ENCODE data around the gene ADAMTS17.
"Not testable (repeated sequence)": the region's sequence is repeated elsewhere in the genome, so short reads cannot be mapped to it uniquely, and the experiment has no call there.

Gene ADAMTS17

DNA sequence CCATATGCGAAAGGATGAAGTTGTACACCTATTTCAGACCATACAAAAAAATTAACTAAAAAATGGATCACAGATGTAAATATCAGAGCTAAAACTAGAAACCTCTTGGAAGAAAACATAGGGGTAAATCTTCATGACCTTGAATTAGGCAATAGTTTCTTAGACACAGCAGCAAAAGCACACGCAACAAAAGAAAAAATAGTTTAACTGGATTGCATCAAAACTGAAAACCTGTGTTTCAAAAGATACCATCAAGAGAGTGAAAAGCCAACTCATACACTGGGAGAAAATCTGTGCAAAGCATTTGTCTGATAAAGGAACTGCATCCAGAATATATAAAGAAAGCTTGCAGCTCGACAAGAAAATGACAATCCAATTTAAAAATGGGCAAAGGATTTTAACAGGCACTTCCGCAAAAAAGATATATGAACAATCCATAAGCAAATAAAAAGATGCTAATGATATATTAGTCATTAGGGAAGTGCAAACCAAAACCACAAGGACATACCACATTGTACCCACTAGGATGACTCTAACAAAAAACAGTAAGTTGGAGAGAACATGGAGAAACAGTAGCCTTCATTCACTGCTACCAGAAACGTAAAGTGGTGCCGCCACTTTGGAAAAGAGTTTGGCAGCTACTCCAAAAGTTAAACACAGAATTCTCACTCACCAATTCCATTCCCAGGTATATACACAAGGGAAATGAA is 263.1 kb downstream of the ADAMTS17 start:
- DNase-seq (ENCODE audit: low read depth), result no peak

- DNase-seq (ENCODE audit: low read depth), result no peak
These were observed 266.5 kb downstream of the ADAMTS17 start for GRCh38 chr15:100075229-100075628.

GRCh38 chr15:100073982-100074381 is 267.8 kb downstream of the ADAMTS17 start:
- no peak for DNase-seq (ENCODE audit: low read depth)

DNA sequence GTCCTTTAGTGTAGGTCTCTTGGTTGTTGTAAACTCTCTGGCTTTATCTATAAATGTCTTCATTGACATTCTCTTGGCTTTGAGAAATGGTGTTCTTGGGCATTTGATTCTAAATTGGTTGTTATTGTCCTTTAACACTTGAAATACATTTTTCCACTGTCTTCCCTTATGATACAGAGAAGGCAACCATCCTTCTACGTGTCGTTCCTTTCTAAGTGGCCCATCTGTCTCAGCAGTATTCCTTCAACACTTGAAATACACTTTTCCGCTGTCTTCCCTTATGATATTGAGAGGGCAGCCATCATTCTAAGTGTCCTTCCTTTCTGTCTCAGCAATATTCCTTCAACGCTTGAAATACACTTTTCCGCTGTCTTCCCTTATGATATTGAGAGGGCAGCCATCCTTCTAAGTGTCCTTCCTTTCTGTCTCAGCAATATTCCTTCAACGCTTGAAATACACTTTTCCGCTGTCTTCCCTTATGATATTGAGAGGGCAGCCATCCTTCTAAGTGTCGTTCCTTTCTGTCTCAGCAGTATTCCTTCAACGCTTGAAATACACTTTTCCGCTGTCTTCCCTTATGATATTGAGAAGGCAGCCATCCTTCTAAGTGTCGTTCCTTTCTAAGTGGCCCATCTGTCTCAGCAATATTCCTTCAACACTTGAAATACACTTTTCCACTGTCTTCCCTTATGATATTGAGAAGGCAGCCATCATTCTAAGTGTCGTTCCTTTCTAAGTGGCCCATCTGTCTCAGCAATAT is 275.1 kb downstream of the ADAMTS17 start:
- DNase-seq (ENCODE audit: low read depth), result not testable (repeated sequence)

- no peak for DNase-seq (ENCODE audit: low read depth)
These were observed 279.8 kb downstream of the ADAMTS17 start for GRCh38 chr15:100061944-100062343.

GRCh38 chr15:100060276-100060926 is 281.4 kb downstream of the ADAMTS17 start:
- DNase-seq (ENCODE audit: low read depth), result no peak

DNA sequence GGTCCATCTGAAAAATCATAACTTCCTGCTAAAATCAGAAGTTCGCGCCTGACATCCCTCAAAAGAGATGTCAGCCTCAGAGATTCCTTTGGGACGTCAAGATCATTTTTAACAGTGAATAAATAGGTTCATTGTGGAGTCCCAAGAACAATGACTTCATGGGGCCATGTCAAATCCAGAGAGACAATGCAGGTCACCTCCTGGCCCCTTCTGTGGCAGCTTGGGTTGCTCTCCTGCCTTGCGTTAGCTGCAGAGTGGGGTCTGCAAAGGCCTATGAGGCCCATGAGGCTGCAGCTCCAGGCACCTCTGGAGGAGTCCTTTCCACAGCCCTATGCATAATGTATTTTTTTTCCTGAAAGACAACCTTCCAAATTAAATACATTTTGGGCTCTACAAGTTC is 282.3 kb downstream of the ADAMTS17 start:
- no peak for DNase-seq (ENCODE audit: low read depth)

DNA sequence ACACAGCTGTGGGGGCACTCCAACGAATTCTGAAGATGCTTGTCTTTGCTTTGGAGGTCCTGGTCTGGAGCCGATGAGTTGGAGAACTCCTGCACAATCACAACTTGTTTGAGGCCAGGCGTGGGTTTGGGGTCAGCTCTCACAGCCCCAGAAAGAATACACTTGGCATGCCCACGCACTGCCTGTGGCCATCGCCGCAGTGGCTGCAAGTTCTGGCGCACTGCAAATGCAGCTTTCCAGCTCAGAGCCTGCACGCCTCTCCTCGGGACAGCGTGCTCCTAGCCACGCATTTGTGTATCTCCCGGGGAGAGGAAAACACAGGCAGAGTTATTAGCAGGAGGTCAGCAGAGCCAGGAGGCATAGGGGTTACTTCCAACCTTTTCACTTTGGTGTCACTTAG is 282.7 kb downstream of the ADAMTS17 start:
- DNase-seq (ENCODE audit: low read depth), result no peak

DNA sequence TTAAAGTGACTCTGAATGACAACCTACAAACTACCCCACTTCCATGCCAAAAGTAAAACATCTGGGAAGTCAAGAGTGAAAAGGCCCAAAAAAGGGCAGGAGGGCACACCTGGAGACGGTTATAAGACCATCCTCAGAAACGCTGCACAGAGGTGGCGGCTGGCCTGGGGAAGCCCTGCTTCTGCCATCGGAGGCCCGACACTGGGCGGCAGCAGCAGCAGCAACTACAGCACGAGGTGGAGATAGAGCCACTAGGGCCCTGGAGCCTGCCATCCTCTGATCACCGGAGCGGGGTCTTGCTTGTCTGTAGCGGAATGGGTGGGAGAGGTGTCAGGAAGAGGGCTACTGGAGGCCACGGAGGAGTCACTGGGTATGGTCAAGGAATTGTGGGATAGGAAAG is 283.3 kb downstream of the ADAMTS17 start:
- DNase-seq (ENCODE audit: low read depth), result no peak

GRCh38 chr15:100057281-100057680 is 284.5 kb downstream of the ADAMTS17 start:
- no peak for DNase-seq (ENCODE audit: low read depth)

DNA sequence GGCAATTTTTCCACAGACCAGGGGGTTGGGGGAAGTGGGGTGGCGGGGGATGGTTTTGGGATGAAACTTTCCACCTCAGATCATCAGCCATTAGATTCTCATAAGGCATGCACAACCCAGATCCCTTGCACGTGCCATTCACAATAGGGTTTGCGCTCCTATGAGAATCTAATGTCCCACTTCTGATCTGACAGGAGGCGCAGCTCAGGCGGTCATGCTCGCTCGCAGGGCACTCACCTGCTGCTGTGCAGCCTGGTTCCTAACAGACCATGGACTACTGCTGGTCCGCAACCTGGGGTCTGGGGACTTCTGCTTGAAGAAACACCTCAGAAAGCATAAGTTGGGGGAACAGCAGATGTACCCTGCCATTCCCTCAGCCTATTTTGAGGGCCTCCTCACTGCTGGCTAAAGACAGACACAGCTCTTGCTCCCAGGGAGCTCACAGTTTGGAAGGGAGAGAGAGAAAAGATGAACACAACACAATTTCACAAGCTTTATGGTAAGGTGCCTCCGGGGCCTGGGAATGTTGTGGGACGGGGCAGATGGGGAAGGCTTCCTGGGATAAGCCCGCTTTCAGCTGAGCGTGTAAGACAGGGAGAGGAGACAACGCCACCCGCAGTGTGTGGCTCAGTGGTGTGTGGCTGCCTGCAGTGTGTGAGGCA is 285.2 kb downstream of the ADAMTS17 start:
- DNase-seq (ENCODE audit: low read depth), result no peak

DNA sequence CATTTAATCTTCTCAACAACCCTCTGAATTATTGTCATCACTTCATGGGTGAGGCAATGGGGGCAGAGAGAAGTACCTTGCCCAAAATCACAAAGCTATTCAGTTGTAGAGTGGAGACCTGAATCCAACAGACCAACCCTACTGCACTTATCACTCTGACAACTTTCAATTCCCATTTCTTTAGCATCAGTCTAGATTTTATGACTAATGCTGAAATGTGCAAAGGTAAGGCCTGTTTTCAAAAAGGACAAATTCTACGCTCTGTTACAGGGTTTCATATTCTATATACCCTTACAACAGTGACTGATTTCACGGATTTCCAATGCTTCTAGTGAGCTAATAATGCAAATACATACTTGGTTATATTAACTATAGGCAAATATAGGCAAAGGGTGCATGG is 286.0 kb downstream of the ADAMTS17 start:
- no peak for DNase-seq (ENCODE audit: low read depth)

DNA sequence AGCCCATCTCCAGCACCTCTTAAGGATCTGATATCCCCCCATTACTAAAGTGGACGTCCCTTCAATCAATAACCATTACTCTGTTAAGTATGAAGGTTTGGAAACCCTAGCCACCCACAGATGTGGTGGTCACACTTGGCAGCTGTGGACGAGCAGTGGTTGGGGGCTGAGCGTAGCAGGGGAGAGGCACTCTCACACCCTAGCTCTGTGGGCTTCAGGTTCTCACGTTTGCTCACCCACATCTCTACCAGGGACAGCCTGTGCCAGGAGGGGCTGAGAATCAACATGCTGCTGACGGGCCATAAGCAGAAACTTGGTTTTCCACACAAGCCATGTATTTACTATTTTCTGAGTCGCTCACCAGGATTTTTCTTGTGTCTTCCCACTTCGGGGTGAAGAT is 287.2 kb downstream of the ADAMTS17 start:
- DNase-seq (ENCODE audit: low read depth), result no peak

DNA sequence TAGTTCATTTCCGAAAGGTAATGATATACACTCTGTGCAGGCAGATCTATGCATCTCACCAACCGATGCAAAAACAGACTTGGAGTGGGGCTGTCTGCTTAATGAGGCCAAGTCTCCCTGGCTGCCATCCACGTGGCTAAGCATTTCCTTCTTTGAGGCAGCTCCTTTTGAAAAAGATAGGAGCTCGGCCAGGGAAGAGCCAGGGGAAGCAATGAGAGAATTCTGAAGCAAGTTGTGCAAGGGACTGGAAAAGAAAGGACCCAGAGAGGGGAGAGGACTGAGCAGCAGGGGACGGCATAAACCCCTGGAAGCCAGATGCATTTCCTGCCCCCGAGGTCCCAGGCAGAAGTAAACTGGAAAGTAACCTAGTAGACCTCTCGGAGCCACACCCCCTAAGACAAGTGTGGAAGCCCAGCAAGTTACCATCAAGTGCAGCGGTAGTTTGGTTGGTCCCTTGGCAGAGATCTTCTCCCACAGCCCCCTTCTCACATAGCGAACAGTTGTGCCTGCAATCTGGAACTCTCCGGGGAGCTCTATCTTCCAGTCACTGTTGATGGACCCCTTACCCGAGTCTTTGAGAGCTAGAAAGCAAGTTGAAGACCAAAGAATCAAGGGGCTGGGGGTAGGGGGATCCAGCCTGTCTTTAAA is 288.2 kb downstream of the ADAMTS17 start:
- no peak for DNase-seq (ENCODE audit: low read depth)

- no peak for DNase-seq (ENCODE audit: low read depth)
These were observed 288.9 kb downstream of the ADAMTS17 start for GRCh38 chr15:100052716-100053473.

DNA sequence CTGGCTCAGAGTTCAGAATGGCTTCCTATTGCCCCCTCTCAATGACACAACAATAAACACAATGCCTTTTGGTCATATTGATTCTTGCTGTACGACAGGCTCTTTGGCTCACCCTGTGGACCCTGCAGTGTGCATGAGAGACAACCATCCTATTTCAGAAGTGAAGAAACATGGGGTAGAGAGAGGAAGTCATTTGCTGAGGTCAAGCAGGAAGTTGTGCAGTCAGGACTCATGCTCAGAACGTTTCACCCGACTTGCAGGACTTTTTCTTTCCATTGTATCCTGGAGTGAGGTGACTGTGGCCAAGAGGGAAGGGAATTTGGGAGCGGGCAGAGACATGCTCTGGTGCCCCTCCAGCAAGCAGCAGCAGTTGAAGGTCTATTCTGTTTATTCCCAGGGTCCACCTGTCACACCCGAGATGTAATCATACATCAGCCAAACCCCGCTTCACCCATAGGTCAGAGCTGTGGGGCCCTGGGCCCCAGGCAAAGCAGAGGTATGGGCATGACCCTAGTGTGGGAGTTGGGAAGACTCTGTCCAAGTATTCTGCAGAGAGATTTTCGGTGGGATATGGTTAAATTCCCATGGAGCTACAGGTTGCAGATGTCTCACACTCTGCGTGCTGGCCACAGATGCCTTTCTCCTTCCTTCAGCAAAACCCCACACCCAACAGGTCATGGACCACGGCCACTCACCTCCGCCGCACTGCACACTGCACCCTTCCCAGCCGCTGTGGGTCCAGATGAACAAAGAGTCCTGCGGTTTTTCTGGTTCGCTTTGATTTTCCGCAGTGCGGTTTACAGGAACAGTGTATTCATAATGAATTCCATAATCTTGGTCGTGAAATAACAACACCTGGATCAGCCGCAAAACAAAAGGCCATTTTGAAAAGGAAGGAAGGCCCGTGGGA is 290.6 kb downstream of the ADAMTS17 start:
- DNase-seq (ENCODE audit: low read depth), result no peak

- DNase-seq (ENCODE audit: low read depth), result no peak
These were observed 291.6 kb downstream of the ADAMTS17 start for GRCh38 chr15:100049936-100050876.

- no peak for DNase-seq (ENCODE audit: low read depth)
These were observed 292.3 kb downstream of the ADAMTS17 start for GRCh38 chr15:100049483-100049882.

- DNase-seq (ENCODE audit: low read depth), result no peak
These were observed 293.0 kb downstream of the ADAMTS17 start for GRCh38 chr15:100048736-100049135.
